Breast epithelium (tissue), 4 donors: ENCODE data around the gene MIEF1. TPM values are rescaled to one million over a fixed set of nuclear protein-coding genes. Genes with fewer than 3 reads are reported as not detected.

Experiments
- DNase-seq, 2 donors: peaks; one replicate each; pipeline ENCODE4 v3.0.0-alpha.2; 2019; ENCODE audit warnings: low spot score in 2 of 2
- H3K27ac ChIP-seq, 2 donors: fragments of 200-600 bp; sonication (generic) in 1 of 2; one replicate each; pipeline ENCODE4 v1.5.1; 2016 to 2019; ENCODE audit warnings: mild to moderate bottlenecking in 1 of 2
- H3K27me3 ChIP-seq, 2 donors: fragments of 200-600 bp; sonication (generic) in 1 of 2; one replicate each; pipeline versions ENCODE4 v1.5.1 to v1.6.0; 2017 to 2019; ENCODE audit warnings: control low read depth in 1 of 2, mild to moderate bottlenecking in 1 of 2
- H3K36me3 ChIP-seq: fragments of 200-600 bp; one replicate; pipeline ENCODE4 v1.5.1; 2019
- H3K4me1 ChIP-seq, 2 donors: fragments of 200-600 bp; sonication (generic); one replicate each; pipeline ENCODE4 v1.5.1; 2016 to 2019; ENCODE audit warnings: control low read depth in 1 of 2
- H3K4me3 ChIP-seq, 3 donors: fragments of 200-600 bp; sonication (generic); 1 replicate in 2 of 3; 2 replicates in 1 of 3; pipeline ENCODE4 v1.5.1; 2016 to 2019; ENCODE audit warnings: mild to moderate bottlenecking in 3 of 3, moderate library complexity in 2 of 3
- H3K9me3 ChIP-seq, 2 donors: fragments of 200-600 bp; sonication (generic) in 1 of 2; one replicate each; pipeline ENCODE4 v1.5.1; 2016 to 2019; ENCODE audit warnings: control low read depth in 1 of 2
- CTCF ChIP-seq, 3 donors: fragments of 450-650 bp; IDR thresholded peaks; one replicate each; pipeline ENCODE4 v1.5.1; 2016 to 2017; ENCODE audit warnings: antibody characterized with exemption in 3 of 3, mild to moderate bottlenecking in 3 of 3, moderate library complexity in 3 of 3
- POLR2A ChIP-seq: fragments of 450-650 bp; IDR thresholded peaks from one replicate; pipeline ENCODE4 v1.6.1; 2016; ENCODE audit warnings: antibody characterized with exemption, mild to moderate bottlenecking, moderate library complexity
- POLR2AphosphoS5 ChIP-seq, 3 donors: sonication (generic); formaldehyde crosslinking; IDR thresholded peaks; one replicate each; pipeline ENCODE4 v1.6.1; 2017; ENCODE audit warnings: antibody characterized with exemption in 3 of 3
- intact Hi-C: fragments of 100-400 bp; cut with DNase I; formaldehyde crosslinking; loops from one replicate; pipeline ENCODE4 v1.15.1; 2023; ENCODE audit warnings: low total_unique reads
- total RNA-seq, 3 donors: library from RNA; depleted of rRNA; stranded (reverse); fragments of >200 nt; gene quantifications; one replicate each; pipeline ENCODE4 v1.1.0, GENCODE V29; 2016

Gene MIEF1
- total RNA-seq, 3 donors from 2014 or later, result 19.7 to 24.3 (median 22.9) TPM

GRCh38 chr22:39474351-39475111 lies 27.6 kb upstream of the MIEF1 start:
- intact Hi-C loops, result no loop called here
- TF ChIP-seq CTCF (IDR thresholded peaks at IDR 0.05) (no peak), POLR2AphosphoS5 (IDR thresholded peaks at IDR 0.05) (no peak), POLR2A (no peak)
- Histone ChIP-seq H3K27me3 (no peaks in the 10 kb centered on the region), H3K4me1 (no peaks in the 10 kb centered on the region), H3K27ac (no peak overlapping the region), H3K36me3 (no peaks in the 10 kb centered on the region), H3K9me3 (no peaks in the 10 kb centered on the region), H3K4me3 (no peak overlapping the region)
- DNase-seq, result no peak

GRCh38 chr22:39475337-39475736 lies 26.8 kb upstream of the MIEF1 start:
- H3K4me1 ChIP-seq, result no peaks in the 10 kb centered on the region
- no peak for TF ChIP-seq CTCF (IDR thresholded peaks at IDR 0.05)
- TF ChIP-seq POLR2A, result no peak
- TF ChIP-seq POLR2AphosphoS5 (IDR thresholded peaks at IDR 0.05), result no peak
- H3K27ac ChIP-seq, result no peak overlapping the region
- intact Hi-C loops, result no loop called here
- no peak overlapping the region for H3K4me3 ChIP-seq
- no peaks in the 10 kb centered on the region for H3K27me3 ChIP-seq
- DNase-seq, result no peak
- H3K36me3 ChIP-seq, result no peaks in the 10 kb centered on the region
- no peaks in the 10 kb centered on the region for H3K9me3 ChIP-seq

GRCh38 chr22:39475902-39476301 lies 26.2 kb upstream of the MIEF1 start:
- Histone ChIP-seq H3K4me3 (no peak overlapping the region), H3K27me3 (no peaks in the 10 kb centered on the region), H3K36me3 (no peaks in the 10 kb centered on the region), H3K27ac (no peak overlapping the region), H3K9me3 (no peaks in the 10 kb centered on the region), H3K4me1 (no peaks in the 10 kb centered on the region)
- intact Hi-C loops, result no loop called here
- TF ChIP-seq POLR2AphosphoS5 (IDR thresholded peaks at IDR 0.05), result no peak
- TF ChIP-seq CTCF (IDR thresholded peaks at IDR 0.05), result no peak
- no peak for TF ChIP-seq POLR2A
- DNase-seq, result no peak

- intact Hi-C loops, result no loop called here
- H3K4me1 ChIP-seq, result no peaks in the 10 kb centered on the region
Measured at GRCh38 chr22:39476664-39477063, 25.4 kb upstream of the MIEF1 start.

More at GRCh38 chr22:39476664-39477063, 25.4 kb upstream of the MIEF1 start:
- Histone ChIP-seq H3K9me3 (no peaks in the 10 kb centered on the region), H3K36me3 (no peaks in the 10 kb centered on the region), H3K4me3 (no peak overlapping the region), H3K27me3 (no peaks in the 10 kb centered on the region), H3K27ac (no peak overlapping the region)
- no peak for DNase-seq
- TF ChIP-seq POLR2AphosphoS5 (IDR thresholded peaks at IDR 0.05) (no peak), POLR2A (no peak), CTCF (IDR thresholded peaks at IDR 0.05) (no peak)
